HepG2 (cell line): ENCODE measurements around the gene POGLUT2. TPM values are rescaled to one million over a fixed set of nuclear protein-coding genes. Genes with fewer than 3 reads are reported as not detected.

ENCODE experiments used
- ATAC-seq: fragments of 200-7000 bp; cut with Tn5 transposase; 3 replicates; pipeline ENCODE4 v1.9.1; 2020; ENCODE audit warnings: mild to moderate bottlenecking, moderate library complexity
- BruUV-seq: library from RNA; stranded (reverse); fragments of 400-500 nt; replicated peaks from 2 replicates; lab custom pipeline; 2021; lab: Mats Ljungman, UMichigan
- CTCF ChIA-PET: fragments of 300-600 bp; formaldehyde crosslinking; extraction: SDS; loops from one replicate; lab custom pipeline; 2021; ENCODE audit warnings: low total read pairs, inconsistent platforms, low intra/inter-chr PET ratio; lab: Yijun Ruan, JAX
- POLR2A ChIA-PET: fragments of 350-600 bp; sonication (Branson Sonifier 250); formaldehyde crosslinking; loops from one replicate; lab custom pipeline; 2020; ENCODE audit warnings: antibody characterized with exemption, inconsistent platforms; lab: Yijun Ruan, JAX
- DNase-seq: peaks from one replicate; pipeline ENCODE4 v3.0.0-alpha.2; 2015; ENCODE audit warnings: low spot score
- FAIRE-seq: peaks from 3 replicates; lab custom pipeline; 2011; peaks lifted over from hg19 to GRCh38; lab: Jason Lieb, UNC
- H2AFZ ChIP-seq: one replicate; pipeline ENCODE4 v1.6.1; 2011; ENCODE audit warnings: low read length, inconsistent platforms
- H3K27ac ChIP-seq: fragments of 300-600 bp; 3 replicates; pipeline ENCODE4 v1.8.0; 2011; ENCODE audit warnings: mixed run types, mild to moderate bottlenecking, mixed read lengths, low read length, inconsistent platforms; ENCODE audit not compliant: insufficient read depth; ENCODE audit errors: extremely low read length
- H3K27me3 ChIP-seq, 2 experiments: fragments of 200-600 bp in 1 of 2; 2 replicates in 1 of 2; 3 replicates in 1 of 2; pipeline versions ENCODE4 v1.6.0 to v1.8.0; 2011; ENCODE audit warnings: low read length in 2 of 2, mild to moderate bottlenecking in 2 of 2, moderate library complexity in 2 of 2, inconsistent platforms in 1 of 2; ENCODE audit not compliant: insufficient read depth in 2 of 2, control insufficient read depth in 1 of 2
- H3K36me3 ChIP-seq, 2 experiments: fragments of 200-600 bp in 1 of 2; replicated peaks in 1 of 2; 2 replicates in 1 of 2; 3 replicates in 1 of 2; pipeline versions ENCODE4 v1.5.1 to v1.8.0; 2011; ENCODE audit warnings: low read length in 2 of 2, inconsistent platforms in 1 of 2; ENCODE audit not compliant: insufficient read depth in 2 of 2, control insufficient read depth in 1 of 2
- H3K4me1 ChIP-seq: 2 replicates; pipeline ENCODE4 v1.5.1; 2012; ENCODE audit warnings: low read length, inconsistent platforms; ENCODE audit not compliant: insufficient read depth
- H3K4me2 ChIP-seq: 2 replicates; pipeline ENCODE4 v1.6.0; 2011; ENCODE audit warnings: low read depth, low read length, inconsistent platforms
- H3K4me3 ChIP-seq, 3 experiments: fragments of 200-600 bp in 1 of 3; sonication (generic), shearing (Covaris generic) in 1 of 3; replicated peaks in 1 of 3; 2 replicates each; pipeline ENCODE4 v1.5.1; 2011 to 2016; ENCODE audit warnings: low read length in 3 of 3, inconsistent platforms in 2 of 3, low read depth in 2 of 3, mild to moderate bottlenecking in 2 of 3, control low read depth in 1 of 3, mixed read lengths in 1 of 3; ENCODE audit not compliant: insufficient read depth in 1 of 3
- H3K79me2 ChIP-seq: one replicate; pipeline ENCODE4 v1.6.1; 2011; ENCODE audit warnings: low read length, inconsistent platforms; ENCODE audit not compliant: insufficient read depth
- H3K9ac ChIP-seq: 2 replicates; pipeline ENCODE4 v1.6.0; 2011; ENCODE audit warnings: mild to moderate bottlenecking, low read depth, low read length, inconsistent platforms; ENCODE audit not compliant: insufficient read depth
- H3K9me3 ChIP-seq: 2 replicates; pipeline ENCODE4 v1.5.1; 2012; ENCODE audit warnings: mild to moderate bottlenecking, low read length
- H4K20me1 ChIP-seq: 2 replicates; pipeline ENCODE4 v1.6.0; 2011; ENCODE audit warnings: inconsistent platforms, mild to moderate bottlenecking, low read length, moderate library complexity; ENCODE audit not compliant: insufficient read depth
- ARNTL ChIP-seq: sonication (generic); formaldehyde crosslinking; IDR thresholded peaks from 2 replicates; pipeline ENCODE4 v1.4.0; 2020; ENCODE audit warnings: mild to moderate bottlenecking, missing genetic modification reagents
- EED ChIP-seq: sonication (generic); formaldehyde crosslinking; IDR thresholded peaks from 2 replicates; pipeline ENCODE4 v1.5.0; 2020; ENCODE audit warnings: mild to moderate bottlenecking, missing genetic modification reagents
- KLF15 ChIP-seq: sonication (generic); formaldehyde crosslinking; IDR thresholded peaks from 2 replicates; pipeline ENCODE4 v1.8.1; 2023; ENCODE audit warnings: borderline replicate concordance, mild to moderate bottlenecking, inconsistent platforms, missing genetic modification reagents, mixed read lengths
- KMT2B ChIP-seq: IDR thresholded peaks from 2 replicates; pipeline ENCODE4 v1.6.1; 2016; ENCODE audit warnings: missing genetic modification reagents, missing compliant biosample characterization
- NCOA2 ChIP-seq: sonication (generic); formaldehyde crosslinking; IDR thresholded peaks from 2 replicates; pipeline ENCODE4 v1.8.0; 2022; ENCODE audit warnings: inconsistent platforms
- RCOR2 ChIP-seq: IDR thresholded peaks from 2 replicates; pipeline ENCODE4 v1.6.1; 2016; ENCODE audit warnings: missing biosample characterization, missing genetic modification reagents
- SRY ChIP-seq: sonication (generic); formaldehyde crosslinking; IDR thresholded peaks from 2 replicates; pipeline ENCODE4 v1.8.0; 2022; ENCODE audit warnings: mild to moderate bottlenecking, missing genetic modification reagents
- ZFP41 ChIP-seq: sonication (generic); formaldehyde crosslinking; IDR thresholded peaks from 2 replicates; pipeline ENCODE4 v1.4.0; 2020; ENCODE audit warnings: mild to moderate bottlenecking, missing genetic modification reagents, borderline replicate concordance
- ZNF10 ChIP-seq: sonication (generic); formaldehyde crosslinking; IDR thresholded peaks from 2 replicates; pipeline ENCODE4 v1.4.0; 2020; ENCODE audit warnings: mild to moderate bottlenecking, low read depth, missing genetic modification reagents, borderline replicate concordance
- ZNF362 ChIP-seq: sonication (generic); formaldehyde crosslinking; IDR thresholded peaks from 2 replicates; pipeline ENCODE4 v1.4.0; 2020; ENCODE audit warnings: missing genetic modification reagents, mild to moderate bottlenecking, borderline replicate concordance
- ZNF589 ChIP-seq: sonication (generic); formaldehyde crosslinking; conservative IDR thresholded peaks from 2 replicates; pipeline ENCODE4 v1.8.0; 2022; ENCODE audit warnings: mild to moderate bottlenecking, moderate library complexity, missing genetic modification reagents
- ZNF598 ChIP-seq: sonication (generic); formaldehyde crosslinking; IDR thresholded peaks from 2 replicates; pipeline ENCODE4 v1.5.1; 2020; ENCODE audit warnings: mild to moderate bottlenecking, missing genetic modification reagents, borderline replicate concordance
- ZNF674 ChIP-seq: sonication (generic); formaldehyde crosslinking; IDR thresholded peaks from 2 replicates; pipeline ENCODE4 v1.5.0; 2020; ENCODE audit warnings: low read depth, mild to moderate bottlenecking, missing genetic modification reagents
- ZNF841 ChIP-seq: sonication (generic); formaldehyde crosslinking; IDR thresholded peaks from 2 replicates; pipeline ENCODE4 v1.8.1; 2023; ENCODE audit warnings: missing genetic modification reagents, borderline replicate concordance
- ZSCAN20 ChIP-seq: sonication (generic); formaldehyde crosslinking; IDR thresholded peaks from 2 replicates; pipeline ENCODE4 v1.4.0; 2020; ENCODE audit warnings: missing genetic modification reagents, mild to moderate bottlenecking, borderline replicate concordance
- WGBS: methylation state at CpG from one replicate; pipeline ENCODE4 v1.1.6; 2017; ENCODE audit warnings: low lambda C conversion rate; 5-methylcytosine and 5-hydroxymethylcytosine counted together
- in situ Hi-C: cut with HindIII; loops from 2 replicates; pipeline ENCODE4 v1.10.0; 2017; ENCODE audit warnings: low pct_unique_long_range_greater_than_20kb; ENCODE audit not compliant: extremely low pct_ligation_motif_present
- intact Hi-C: fragments of 100-400 bp; cut with micrococcal nuclease; formaldehyde crosslinking; loops from one replicate; pipeline ENCODE4 v1.10.0; 2022; ENCODE audit not compliant: unreplicated experiment
- polyA plus RNA-seq, 8 experiments: library from polyadenylated mRNA; depleted of rRNA in 3 of 8; stranded (reverse) in 7 of 8; unstranded in 1 of 8; fragments of >200 nt; fragmentation: Illumina TruSeq in 4 of 8; extraction: Trizol in 4 of 8; gene quantifications; 2 replicates each; pipeline versions ENCODE4 v1.2.1 to v1.2.3, GENCODE V29; 2011 to 2016; ENCODE audit warnings: low read depth in 4 of 8, missing spikeins in 1 of 8, mixed read lengths in 1 of 8; ENCODE audit not compliant: insufficient read depth in 1 of 8
- total RNA-seq, 5 experiments: library from RNA; depleted of rRNA; stranded (reverse); fragments of >200 nt; fragmentation: Illumina TruSeq; extraction: Trizol; gene quantifications; 2 replicates each; pipeline ENCODE4 v1.2.3, GENCODE V29; 2016; ENCODE audit warnings: low read depth in 1 of 5
- TF ChIP-seq, protein P1 (sequence below): IDR thresholded peaks from 2 replicates; pipeline ENCODE4 v1.4.0; 2020; ENCODE audit warnings: mild to moderate bottlenecking, missing genetic modification reagents

Gene POGLUT2
- total and polyA plus RNA-seq, 2 of the 13 experiments (the other 11 are each of a cell fraction or from before 2014, with no cell fraction given), result 18.0 to 26.1 TPM

GRCh38 chr13:102757006-102757405 lies 41.8 kb downstream of the POGLUT2 start:
- TF ChIP-seq ZNF589 (no peak), ZSCAN20 (CRISPR knock-in tag) (no peak), KLF15 (CRISPR knock-in tag) (no peak), NCOA2 (CRISPR knock-in tag) (no peak)
- ChIA-PET CTCF (no interaction called here), POLR2A (no interaction called here)
- Histone ChIP-seq H3K27me3 (no peaks in the 10 kb centered on the region), H3K9ac (no peak overlapping the region), H3K4me3 (no peak overlapping the region), H3K9me3 (no peaks in the 10 kb centered on the region), H3K27ac (no peak overlapping the region), H3K36me3 (no peaks in the 10 kb centered on the region), H4K20me1 (no peaks in the 10 kb centered on the region), H2AFZ (no peak overlapping the region), H3K4me2 (no peak overlapping the region), H3K4me1 (no peaks in the 10 kb centered on the region), H3K79me2 (no peaks in the 10 kb centered on the region)
- DNase-seq (no peak), ATAC-seq (no peak), FAIRE-seq (no peak)
- in situ Hi-C loops, result no loop called here
- 28% methylated on average over 1 of the region's 1 CpG for WGBS
- intact Hi-C loops, result no loop called here
- BruUV-seq, result no TSS peak

DNA sequence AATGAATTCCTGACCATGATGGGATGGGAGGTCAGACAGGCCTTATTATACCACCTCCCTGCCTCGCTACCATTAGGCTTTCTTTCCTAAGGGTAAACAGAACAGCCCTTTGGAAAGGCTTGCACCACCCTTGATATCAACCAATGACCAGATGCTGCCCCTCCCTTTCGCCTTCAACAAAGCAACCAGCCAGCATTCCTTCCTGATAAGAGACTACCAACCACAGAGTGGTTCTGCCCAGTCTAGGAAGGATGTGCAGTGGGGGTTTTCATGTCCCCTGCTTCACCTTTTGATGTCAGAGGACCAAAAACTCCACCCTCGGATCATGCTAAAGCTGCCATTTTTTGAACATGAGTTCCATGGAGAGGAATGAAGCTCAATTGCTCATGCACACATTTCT lies 46.9 kb downstream of the POGLUT2 start:
- Histone ChIP-seq H3K4me3 (no peak overlapping the region), H3K9me3 (no peaks in the 10 kb centered on the region), H3K27ac (no peak overlapping the region), H3K79me2 (no peaks in the 10 kb centered on the region), H3K4me1 (no peaks in the 10 kb centered on the region), H3K27me3 (no peaks in the 10 kb centered on the region), H3K36me3 (no peaks in the 10 kb centered on the region), H4K20me1 (no peaks in the 10 kb centered on the region), H3K4me2 (no peak overlapping the region), H2AFZ (no peak overlapping the region), H3K9ac (no peak overlapping the region)
- in situ Hi-C loops (no loop called here), intact Hi-C loops (no loop called here)
- ChIA-PET POLR2A (no interaction called here), CTCF (no interaction called here)
- ATAC-seq (no peak), FAIRE-seq (no peak), DNase-seq (no peak)
- no TSS peak for BruUV-seq
- WGBS, result 0% methylated on average over 3 of the region's 3 CpGs
- TF ChIP-seq ZFP41 (CRISPR knock-in tag), result no peak
- no peak for TF ChIP-seq ARNTL (CRISPR knock-in tag)
- no peak for TF ChIP-seq ZNF10 (CRISPR knock-in tag)
- no peak for TF ChIP-seq ZNF841 (CRISPR knock-in tag)
- TF ChIP-seq SRY, result no peak
- TF ChIP-seq ZNF674 (CRISPR knock-in tag), result no peak
- no peak for TF ChIP-seq KMT2B (CRISPR knock-in tag)
- TF ChIP-seq, protein P1, sequence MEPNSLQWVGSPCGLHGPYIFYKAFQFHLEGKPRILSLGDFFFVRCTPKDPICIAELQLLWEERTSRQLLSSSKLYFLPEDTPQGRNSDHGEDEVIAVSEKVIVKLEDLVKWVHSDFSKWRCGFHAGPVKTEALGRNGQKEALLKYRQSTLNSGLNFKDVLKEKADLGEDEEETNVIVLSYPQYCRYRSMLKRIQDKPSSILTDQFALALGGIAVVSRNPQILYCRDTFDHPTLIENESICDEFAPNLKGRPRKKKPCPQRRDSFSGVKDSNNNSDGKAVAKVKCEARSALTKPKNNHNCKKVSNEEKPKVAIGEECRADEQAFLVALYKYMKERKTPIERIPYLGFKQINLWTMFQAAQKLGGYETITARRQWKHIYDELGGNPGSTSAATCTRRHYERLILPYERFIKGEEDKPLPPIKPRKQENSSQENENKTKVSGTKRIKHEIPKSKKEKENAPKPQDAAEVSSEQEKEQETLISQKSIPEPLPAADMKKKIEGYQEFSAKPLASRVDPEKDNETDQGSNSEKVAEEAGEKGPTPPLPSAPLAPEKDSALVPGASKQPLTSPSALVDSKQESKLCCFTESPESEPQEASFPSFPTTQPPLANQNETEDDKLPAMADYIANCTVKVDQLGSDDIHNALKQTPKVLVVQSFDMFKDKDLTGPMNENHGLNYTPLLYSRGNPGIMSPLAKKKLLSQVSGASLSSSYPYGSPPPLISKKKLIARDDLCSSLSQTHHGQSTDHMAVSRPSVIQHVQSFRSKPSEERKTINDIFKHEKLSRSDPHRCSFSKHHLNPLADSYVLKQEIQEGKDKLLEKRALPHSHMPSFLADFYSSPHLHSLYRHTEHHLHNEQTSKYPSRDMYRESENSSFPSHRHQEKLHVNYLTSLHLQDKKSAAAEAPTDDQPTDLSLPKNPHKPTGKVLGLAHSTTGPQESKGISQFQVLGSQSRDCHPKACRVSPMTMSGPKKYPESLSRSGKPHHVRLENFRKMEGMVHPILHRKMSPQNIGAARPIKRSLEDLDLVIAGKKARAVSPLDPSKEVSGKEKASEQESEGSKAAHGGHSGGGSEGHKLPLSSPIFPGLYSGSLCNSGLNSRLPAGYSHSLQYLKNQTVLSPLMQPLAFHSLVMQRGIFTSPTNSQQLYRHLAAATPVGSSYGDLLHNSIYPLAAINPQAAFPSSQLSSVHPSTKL (CRISPR knock-in tag), result no peak
- no peak for TF ChIP-seq RCOR2
- no peak for TF ChIP-seq ZNF362 (CRISPR knock-in tag)
- no peak for TF ChIP-seq ZNF598
- no peak for TF ChIP-seq EED (CRISPR knock-in tag)
